HG03095 (cell line): ENCODE data around the gene B3GALT2.

Source experiments
- ATAC-seq: cut with Tn5 transposase; IDR thresholded peaks from one replicate; pipeline ENCODE4 v1.9.1; 2021; ENCODE audit warnings: moderate library complexity; ENCODE audit not compliant: unreplicated experiment

Gene B3GALT2

DNA sequence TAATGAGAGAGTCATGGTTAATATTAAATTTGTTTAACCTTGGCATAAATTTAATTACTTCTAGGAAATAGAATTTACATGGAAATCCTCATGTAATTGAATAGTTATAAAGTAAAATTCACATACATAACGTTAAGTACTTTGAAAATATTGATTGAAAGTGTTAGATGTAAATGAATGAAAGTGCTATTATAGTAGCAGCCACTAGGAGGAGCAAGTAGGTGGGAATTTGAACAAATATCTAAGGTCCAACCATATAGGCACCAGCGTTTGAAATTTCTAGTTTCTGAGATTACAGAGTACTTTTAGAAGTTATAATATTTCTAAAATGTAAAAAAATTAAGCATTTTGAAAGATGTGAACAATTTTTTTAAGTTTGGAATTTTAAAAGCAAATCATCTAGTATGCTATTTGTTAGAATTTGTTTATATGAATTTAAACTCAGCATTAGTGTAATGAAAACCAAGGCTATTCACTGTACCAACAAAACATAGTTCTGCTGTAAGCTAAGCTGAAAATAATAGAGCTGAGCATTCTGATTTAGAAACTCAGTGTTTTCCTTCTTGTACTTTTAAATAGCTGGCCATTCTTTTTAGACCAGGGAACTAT is 3.3 kb downstream of the B3GALT2 start:
- peak; percentile 70 for ATAC-seq

DNA sequence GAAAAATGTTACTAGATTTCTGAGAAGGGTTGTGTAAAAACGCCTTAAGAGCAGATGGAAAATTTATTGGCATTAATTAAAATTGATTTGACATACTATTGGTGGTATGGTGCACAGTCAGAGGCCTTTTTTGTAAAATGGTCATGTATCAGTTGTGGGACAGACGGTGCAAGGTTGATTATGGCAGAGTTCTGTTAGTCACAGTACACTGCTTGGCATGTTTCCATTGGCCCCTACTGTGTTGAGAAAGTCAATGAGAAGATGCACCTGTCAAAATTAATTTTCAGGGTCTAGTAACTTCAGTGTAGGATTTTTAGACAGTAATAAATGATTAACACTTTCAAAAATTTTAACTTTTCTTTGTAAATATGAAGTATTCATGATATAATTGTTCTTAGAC is 4.4 kb downstream of the B3GALT2 start:
- ATAC-seq = no peak

GRCh38 chr1:193181536-193181935 is 4.9 kb downstream of the B3GALT2 start:
- no peak for ATAC-seq

DNA sequence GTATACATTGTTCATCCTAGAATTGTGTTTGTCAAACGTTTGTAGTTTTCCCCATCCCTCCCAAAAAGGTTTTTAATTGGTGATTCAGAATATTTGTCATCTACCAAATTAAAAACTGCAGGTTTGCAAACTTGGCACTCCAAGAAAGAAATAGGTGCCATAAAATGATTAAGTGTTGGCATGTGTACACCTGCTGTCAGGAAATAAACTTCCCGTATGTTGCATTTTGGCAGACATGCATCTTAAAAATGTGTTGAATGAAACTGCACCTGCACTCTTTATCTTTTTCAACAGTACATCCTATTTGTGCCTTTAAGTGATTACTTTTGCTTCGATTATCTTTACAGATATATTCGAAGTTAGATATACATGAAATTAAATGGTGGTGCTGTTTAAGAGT is 7.3 kb downstream of the B3GALT2 start:
- no peak for ATAC-seq

GRCh38 chr1:193176788-193177187 is 9.6 kb downstream of the B3GALT2 start:
- ATAC-seq = no peak

- ATAC-seq = no peak
Observed at GRCh38 chr1:193176113-193176512, 10.3 kb downstream of the B3GALT2 start.

- no peak for ATAC-seq
Observed at GRCh38 chr1:193157360-193157759, 29.1 kb downstream of the B3GALT2 start.

GRCh38 chr1:193156822-193157142 is 29.6 kb downstream of the B3GALT2 start:
- ATAC-seq = no peak

- ATAC-seq = no peak
Observed at GRCh38 chr1:193156117-193156821, 30.1 kb downstream of the B3GALT2 start.

- no peak for ATAC-seq
Observed at GRCh38 chr1:193144999-193145398, 41.4 kb downstream of the B3GALT2 start.

DNA sequence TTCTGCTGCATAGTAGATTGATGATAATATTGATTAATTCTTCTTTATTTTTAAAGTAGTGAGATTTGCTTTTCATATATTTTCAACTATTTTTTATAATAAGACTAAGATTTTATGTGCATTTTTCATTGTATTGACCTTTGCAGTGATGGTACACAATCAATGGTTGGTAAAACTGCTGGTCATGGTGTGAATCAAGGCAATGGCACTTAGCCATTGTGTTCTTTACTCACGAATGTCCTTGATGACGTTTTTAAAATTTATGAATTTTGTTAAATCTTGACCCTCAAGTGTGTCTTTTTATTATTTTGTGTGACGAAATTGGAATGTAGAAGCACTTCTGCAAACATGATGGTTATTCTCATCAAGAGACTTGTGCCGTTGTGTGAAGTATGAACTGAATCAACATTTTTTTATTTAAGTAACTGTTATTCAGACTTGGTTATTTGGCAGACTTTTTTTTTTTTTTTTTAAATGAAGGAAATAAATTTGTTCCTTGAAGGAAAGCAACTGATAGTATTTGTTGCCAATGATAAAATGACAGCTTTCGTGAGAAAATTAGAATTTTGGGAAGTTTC is 42.0 kb downstream of the B3GALT2 start:
- ATAC-seq = no peak

GRCh38 chr1:193143285-193143684 is 43.1 kb downstream of the B3GALT2 start:
- no peak for ATAC-seq

- ATAC-seq = no peak
Observed at GRCh38 chr1:193142409-193142808, 44.0 kb downstream of the B3GALT2 start.

DNA sequence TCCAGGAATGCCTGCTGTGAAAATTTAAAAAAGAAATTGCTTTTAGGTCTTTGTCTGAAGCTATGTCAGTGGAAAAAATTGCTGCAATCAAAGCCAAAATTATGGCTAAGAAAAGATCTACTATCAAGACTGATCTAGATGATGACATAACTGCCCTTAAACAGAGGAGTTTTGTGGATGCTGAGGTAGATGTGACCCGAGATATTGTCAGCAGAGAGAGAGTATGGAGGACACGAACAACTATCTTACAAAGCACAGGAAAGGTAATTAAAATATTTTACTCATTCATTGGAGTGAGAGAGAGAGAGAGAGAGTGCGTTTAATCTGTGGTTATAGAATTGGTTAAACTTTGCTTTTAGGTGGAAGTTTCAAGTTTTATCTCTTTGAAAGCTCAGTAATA is 44.6 kb downstream of the B3GALT2 start:
- no peak for ATAC-seq

DNA sequence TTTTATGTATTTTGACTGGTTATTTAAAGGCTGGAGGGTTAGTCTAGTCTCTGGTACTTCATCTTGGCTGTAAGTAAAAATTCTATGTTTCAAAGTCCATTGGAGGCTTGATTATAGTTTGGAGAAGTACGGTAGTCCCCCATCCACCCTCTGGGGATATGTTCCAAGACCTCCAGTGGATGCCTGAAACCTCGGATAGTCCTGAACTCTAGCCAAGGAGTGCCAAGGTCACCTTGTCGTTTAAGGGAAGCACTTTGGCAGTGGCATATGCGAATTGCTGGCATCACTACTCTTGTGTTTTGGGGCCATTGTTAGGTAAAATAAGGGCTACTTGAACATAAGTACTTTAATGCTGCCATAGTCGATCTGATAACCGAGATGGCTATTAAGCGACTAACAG is 46.2 kb downstream of the B3GALT2 start:
- no peak for ATAC-seq

DNA sequence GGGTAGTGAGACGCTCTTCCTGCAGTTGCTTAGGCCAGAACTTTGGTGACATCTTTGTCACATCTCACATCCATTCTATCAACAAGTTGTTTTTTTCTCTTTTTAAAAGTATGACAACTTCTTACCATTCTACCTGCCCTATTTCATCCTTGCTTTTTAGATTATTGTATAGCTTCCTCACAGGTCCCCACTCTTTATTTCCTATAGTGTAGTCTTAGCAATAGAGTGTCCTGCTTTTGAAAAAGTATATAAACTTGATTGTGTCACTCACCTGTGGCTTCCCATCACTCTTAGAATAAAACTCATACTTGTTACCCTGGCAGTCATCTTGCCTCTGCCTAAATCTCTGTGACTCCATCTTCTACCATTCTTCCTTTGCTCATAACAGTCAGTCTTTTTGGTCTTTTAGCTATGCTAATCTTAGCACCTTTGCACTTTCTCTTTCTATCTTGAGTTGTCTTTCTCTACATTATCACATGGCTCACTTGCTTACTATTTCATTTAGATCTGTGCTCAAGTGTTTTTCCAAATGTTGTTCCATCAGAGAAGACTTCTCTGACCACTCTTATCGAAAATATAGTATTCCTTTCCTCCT is 55.0 kb downstream of the B3GALT2 start:
- ATAC-seq = peak; percentile 70
